ENCODE measurements around the gene SEPTIN3.
A peak's percentile ranks its signal among the peaks of the same experiment; 100 is the strongest.

SEPTIN3 gene

DNA sequence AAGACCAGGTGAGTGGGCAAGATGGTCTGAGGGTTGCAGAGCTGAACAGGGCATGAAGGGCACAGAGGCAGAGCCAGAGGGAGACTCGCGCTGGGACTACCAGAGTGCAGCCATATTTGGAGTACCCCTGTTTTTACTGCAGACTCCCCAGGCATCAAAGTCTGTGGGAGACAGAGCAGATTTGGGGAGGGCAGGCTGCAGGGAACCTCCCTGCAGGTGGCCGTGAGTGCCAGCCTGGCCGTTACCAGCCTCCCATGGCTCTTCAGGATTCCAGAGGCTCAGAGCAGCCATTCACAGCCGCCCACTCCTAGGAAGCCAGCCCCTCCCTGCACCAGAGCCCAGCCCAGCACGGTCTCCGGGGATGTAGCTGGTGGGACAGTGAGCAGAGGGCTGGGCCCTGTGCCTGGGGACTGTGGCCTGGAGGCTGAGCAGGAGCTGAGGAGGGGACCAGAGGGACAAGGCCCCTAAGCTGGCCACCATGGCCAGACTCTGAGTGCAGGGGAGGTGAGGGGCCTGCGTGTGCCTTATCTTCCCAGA lies at the start of gene SEPTIN3:
Gene SEPTIN3 (plus strand): TSS at position 334 of the 537 bp plus-strand sequence. CDS start 2,050 bp downstream, outside the sequence.
- DNase-seq (ENCODE audit: low spot score), result no peak

- DNase-seq (ENCODE audit: low spot score), result no peak
Observed at GRCh38 chr22:41920271-41920976, 48.8 kb upstream of the SEPTIN3 start.

GRCh38 chr22:41922328-41922727 lies 46.9 kb upstream of the SEPTIN3 start:
- no peak for DNase-seq (ENCODE audit: low spot score)

DNA sequence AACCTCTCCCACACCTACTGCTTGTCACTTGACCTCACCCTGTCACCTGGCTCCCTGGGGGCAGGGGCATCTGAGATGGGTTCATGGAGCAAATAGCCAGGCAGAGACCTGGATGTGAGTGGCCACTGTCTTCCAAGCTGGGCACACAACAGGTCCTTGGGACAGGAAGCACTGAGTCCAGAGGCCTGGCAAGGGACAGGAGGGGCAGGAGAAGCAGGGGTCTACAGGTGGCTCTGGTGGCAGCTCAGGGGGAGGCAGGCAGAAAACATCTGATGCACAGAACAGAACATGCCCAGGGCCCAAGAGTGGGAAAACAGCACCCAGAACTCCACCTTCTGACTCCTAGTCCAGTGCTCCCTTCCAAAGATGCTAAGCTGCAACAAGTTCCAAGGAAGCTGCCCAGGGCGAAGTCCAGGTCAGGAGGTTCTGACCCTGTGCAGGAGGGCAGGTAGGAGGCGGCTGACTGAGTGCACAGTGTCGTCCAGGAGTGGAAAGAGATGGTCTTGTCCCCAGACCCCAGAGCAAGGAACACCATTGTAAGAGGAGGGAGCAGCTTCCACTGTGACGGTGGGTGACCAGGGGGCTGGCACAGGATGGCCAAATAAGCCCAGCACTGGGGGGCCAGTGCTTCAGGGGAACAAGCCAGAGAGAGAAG lies 46.2 kb upstream of the SEPTIN3 start:
- no peak for DNase-seq (ENCODE audit: low spot score)

GRCh38 chr22:41923595-41924276 lies 45.5 kb upstream of the SEPTIN3 start:
- DNase-seq (ENCODE audit: low spot score), result no peak

GRCh38 chr22:41925783-41926460 lies 43.3 kb upstream of the SEPTIN3 start:
- no peak for DNase-seq (ENCODE audit: low spot score)

- no peak for DNase-seq (ENCODE audit: low spot score)
Observed at GRCh38 chr22:41927813-41928212, 41.4 kb upstream of the SEPTIN3 start.

DNA sequence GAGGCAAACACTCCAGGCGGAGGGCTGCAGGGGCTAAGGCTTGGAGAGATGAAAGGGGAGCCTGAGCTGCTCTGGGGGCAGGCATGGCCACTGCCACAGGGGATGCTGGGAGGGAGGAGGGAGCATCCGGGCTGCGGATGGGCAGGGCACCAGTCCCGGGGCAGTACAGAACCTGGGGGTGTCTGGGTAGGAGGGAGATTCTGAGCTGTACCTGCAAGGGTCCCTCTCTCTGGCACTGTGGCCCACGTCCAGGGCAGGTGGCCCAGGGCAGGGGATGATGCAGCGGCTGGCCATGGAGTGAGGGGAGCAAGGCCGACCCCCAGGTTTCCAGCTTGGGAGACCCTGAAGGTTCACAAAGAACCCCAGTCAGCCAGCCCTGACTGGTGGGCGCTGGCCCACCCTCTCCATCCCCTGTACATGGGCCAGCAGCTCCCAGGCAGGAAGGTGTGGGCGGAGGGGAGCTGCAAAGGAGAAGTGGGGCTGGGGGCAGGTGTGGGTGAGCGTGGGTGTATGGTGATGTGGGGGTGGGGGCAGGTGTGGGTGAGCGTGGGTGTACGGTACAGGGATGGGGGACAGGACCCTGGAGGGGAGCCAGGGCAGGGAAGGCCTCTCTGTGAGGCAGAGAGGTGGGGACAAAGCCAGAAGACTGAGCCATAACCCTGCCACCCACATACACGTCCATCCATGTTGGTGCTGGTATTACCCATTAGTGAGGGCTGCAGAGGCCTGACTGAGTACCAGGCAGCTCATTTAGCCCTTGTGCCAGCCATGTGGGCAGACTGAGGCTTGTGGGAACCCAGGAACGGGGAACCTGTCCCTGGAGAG lies 40.4 kb upstream of the SEPTIN3 start:
- DNase-seq (ENCODE audit: low spot score), result no peak

DNA sequence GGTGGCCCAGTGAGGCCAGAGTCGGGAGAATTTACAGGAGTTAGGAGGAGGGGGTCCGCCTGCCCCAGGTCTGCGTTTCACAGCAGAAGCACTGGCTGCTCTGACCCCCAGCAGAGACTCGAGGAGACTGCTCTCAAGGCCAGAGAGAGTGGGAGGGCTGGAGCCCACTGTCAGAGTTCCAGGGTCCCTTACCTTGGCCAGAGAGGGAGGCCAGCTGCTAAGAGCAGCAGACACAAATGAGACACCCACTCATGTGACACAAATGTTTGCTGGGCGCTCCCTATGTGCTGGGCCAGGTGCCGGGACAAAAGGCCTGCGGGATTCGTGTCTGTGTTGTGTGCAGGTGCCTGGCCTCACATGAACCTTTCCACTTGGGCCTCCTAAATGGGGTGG lies 39.8 kb upstream of the SEPTIN3 start:
- DNase-seq (ENCODE audit: low spot score), result no peak

DNA sequence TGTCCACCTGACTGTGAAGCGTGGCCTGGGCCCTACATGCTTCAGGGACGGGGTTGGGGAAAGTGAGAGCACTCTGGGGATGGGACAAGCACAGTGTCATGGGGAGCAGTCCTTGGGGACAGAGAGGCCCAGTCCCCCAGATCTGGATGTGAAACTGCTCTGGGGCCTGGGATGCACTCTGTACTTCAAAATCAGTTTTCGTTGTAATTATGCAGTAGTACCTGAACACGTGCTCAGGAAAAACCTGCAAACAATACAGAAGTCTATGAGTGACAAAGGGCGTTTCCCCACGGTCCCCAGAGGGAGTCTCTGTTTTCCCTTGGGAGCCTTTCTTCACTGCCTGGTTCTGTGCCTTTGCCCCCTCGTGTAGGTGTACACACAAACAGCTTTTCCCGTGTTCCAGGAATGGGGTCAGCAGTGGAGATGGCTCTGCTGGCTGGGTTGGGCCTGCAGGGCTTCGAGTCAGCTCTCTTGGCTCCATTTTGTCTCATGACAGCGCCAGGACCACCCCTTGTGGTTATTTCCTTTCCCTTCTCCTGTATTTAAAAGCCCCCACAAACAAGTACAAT lies 37.5 kb upstream of the SEPTIN3 start:
- no peak for DNase-seq (ENCODE audit: low spot score)

- DNase-seq (ENCODE audit: low spot score), result no peak
Observed at GRCh38 chr22:41932353-41932752, 36.9 kb upstream of the SEPTIN3 start.

DNA sequence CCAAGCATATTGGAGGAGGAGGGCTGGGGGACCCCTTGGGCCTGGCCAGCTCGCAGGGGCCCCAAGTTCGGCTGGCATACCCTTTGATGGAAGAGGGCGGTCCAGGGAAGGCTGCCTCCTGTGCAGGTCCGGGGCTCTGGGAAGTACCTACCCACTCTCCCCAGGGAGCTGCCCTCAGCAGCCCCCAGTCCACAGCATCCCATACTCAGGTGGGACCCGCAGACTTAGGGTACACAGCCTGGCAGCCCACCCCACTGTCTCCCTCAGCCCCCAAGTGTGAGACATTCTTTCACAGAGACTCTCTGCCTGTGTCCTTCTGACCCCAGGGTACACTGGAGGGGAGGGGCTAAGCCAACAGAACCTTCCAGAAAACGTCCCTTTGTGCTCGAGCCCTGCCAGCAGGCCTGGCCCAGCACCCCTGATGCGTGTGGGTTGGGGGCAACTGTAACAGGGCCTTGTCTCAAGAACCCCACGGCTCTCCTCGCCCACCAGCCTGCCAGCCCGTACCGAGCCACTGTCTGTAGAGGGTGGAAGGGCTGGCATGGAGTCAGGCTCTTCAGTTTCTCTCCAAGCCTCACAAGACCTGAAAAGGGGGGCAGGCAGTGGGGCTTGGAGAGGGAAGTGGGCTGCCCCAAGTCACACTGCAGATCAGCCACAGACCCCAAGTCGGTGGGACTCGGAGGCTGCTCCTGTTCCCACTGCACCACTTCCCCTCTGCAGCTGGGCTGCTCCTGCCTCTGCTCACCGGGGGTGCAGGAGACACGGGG lies 35.6 kb upstream of the SEPTIN3 start:
- DNase-seq (ENCODE audit: low spot score), result no peak

DNA sequence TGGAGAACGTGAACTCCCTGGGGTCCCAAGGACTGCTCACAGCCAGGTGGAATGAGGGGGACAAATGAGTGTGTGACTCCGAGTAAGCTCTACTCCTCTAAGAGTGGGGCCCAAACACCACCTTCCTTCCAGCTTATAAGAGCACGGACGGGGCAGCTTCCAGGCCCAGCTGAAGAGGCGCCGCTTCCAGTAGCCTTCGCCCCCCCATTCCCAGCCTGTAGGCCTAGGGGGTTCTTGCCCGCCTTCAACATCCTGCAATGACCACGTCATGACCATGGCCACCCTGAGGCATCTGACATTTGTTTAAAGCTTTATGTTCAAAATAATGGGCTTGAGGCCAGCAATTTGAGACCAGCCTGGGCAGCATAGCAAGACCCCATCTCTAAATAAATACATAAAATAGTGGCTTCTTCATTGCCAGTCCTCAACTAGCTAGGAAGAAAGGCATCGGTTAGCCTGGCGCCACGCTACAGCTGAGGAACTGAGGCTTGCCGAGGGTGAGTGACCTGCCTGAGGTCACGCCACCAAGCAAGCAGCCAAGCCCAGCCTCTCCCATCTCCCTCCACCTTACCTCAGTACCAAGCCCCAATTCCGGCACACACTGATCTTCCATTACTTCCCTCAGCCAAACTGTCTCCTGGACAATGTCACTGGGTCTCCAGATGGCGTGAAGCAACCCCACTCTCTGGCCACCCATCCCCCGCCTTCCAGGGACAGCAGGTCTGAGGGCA lies 34.8 kb upstream of the SEPTIN3 start:
- no peak for DNase-seq (ENCODE audit: low spot score)

DNA sequence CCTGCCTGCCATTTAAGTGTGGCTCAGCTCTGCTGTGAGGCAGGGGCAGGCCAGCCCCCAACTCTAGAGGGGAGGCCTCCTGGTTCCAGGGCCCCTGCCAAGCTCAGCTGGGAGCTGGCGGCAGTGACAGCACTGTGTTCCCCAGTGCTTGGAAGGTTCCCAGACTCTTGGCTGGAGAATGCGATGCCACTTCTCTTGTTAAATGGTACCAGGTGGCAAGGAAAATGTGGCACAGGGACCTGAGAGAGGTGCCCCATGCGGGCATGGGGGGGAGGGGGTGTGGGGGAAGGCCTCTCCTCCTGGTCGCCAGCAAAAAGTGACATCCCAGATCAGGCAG lies 34.3 kb upstream of the SEPTIN3 start:
- no peak for DNase-seq (ENCODE audit: low spot score)

DNA sequence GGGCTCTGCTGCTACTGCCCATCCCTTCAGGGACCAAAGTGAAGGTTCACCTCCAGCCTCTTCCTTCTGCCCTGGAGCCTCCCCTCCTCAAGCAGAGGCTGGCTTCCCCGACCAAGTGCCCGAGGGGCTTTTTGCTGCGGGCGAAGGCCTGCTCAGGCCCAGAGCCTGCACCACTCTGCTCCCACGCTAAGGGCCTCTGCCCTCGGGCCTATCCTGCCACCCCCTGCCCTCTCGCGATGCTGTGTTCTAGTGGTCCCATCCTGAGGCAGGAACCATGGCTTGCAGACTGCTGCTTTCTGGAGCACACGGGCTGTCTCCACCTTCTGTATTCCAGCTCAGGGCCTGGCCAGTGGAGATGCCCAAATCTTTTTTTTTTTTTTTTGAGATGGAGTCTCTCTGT lies 33.7 kb upstream of the SEPTIN3 start:
- no peak for DNase-seq (ENCODE audit: low spot score)

- no peak for DNase-seq (ENCODE audit: low spot score)
Observed at GRCh38 chr22:41936894-41937169, 32.4 kb upstream of the SEPTIN3 start.

GRCh38 chr22:41939981-41940831 lies 29.0 kb upstream of the SEPTIN3 start:
- DNase-seq (ENCODE audit: low spot score), result no peak

- DNase-seq (ENCODE audit: low spot score), result peak; percentile 77
Observed at GRCh38 chr22:41940832-41941765, 28.1 kb upstream of the SEPTIN3 start.
